Gastrocnemius medialis (tissue), 4 donors: ENCODE data around the gene UCKL1.

ENCODE experiments used
- CTCF ChIP-seq, 5 experiments: fragments of 450-650 bp in 3 of 5; fragments of 200-600 bp in 2 of 5; sonication (generic) in 2 of 5; IDR thresholded peaks in 4 of 5; conservative IDR thresholded peaks in 1 of 5; 1 replicate in 4 of 5; 2 replicates in 1 of 5; pipeline ENCODE4 v1.5.1; 2016 to 2019; ENCODE audit warnings: antibody characterized with exemption in 5 of 5, mild to moderate bottlenecking in 3 of 5, moderate library complexity in 3 of 5
- POLR2A ChIP-seq, 2 donors: fragments of 450-650 bp; IDR thresholded peaks; one replicate each; pipeline ENCODE4 v1.6.1; 2017; ENCODE audit warnings: antibody characterized with exemption in 2 of 2, mild to moderate bottlenecking in 2 of 2, moderate library complexity in 2 of 2

GRCh38 chr20:63961664-63962425 lies 5.6 kb upstream of the UCKL1 start:
- TF ChIP-seq CTCF (IDR thresholded peaks at IDR 0.05 in 4 of 5, conservative IDR thresholded peaks at IDR 0.05 in 1 of 5) = no peak
- no peak for TF ChIP-seq POLR2A (IDR thresholded peaks at IDR 0.05)
